Vagina (tissue), 2 donors: ENCODE measurements around the gene MBNL2.

Experiments used
- CTCF ChIP-seq, 3 experiments: fragments of 450-650 bp in 2 of 3; fragments of 200-600 bp in 1 of 3; sonication (generic) in 1 of 3; IDR thresholded peaks; one replicate each; pipeline ENCODE4 v1.5.1; 2017 to 2019; ENCODE audit warnings: antibody characterized with exemption in 3 of 3, mild to moderate bottlenecking in 2 of 3, moderate library complexity in 2 of 3
- POLR2A ChIP-seq, 2 donors: fragments of 450-650 bp; IDR thresholded peaks; one replicate each; pipeline ENCODE4 v1.6.1; 2017; ENCODE audit warnings: antibody characterized with exemption in 2 of 2, mild to moderate bottlenecking in 2 of 2, moderate library complexity in 2 of 2

DNA sequence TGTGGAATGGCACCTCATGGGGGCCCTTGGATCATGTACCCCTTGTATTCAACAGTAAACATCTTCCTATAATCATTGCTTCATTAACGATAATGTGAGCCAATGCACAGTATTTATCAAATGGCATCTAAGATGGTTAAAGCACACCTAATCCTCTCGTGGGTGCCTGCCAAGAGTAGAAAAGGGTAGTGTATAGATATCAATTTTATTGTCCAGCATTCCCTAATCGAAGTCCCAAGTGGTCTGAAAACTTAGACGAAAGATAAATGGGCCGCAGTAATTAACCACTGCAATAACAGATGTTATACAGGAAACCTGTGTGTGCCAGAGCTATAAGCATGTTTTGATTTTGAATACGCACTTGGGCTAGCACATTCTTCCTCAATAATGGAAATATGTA lies 667 bp upstream of the MBNL2 start:
- TF ChIP-seq POLR2A (IDR thresholded peaks at IDR 0.05) (no peak), CTCF (IDR thresholded peaks at IDR 0.05) (no peak)
